Kidney (tissue), 14 donors: ENCODE data around the gene ST3GAL5. TPM values are rescaled to one million over a fixed set of nuclear protein-coding genes. Genes with fewer than 3 reads are reported as not detected.

ENCODE experiments used
- DNase-seq, 5 donors: peaks; one replicate each; pipeline ENCODE4 v3.0.0-alpha.2; 2013 to 2020
- FAIRE-seq: peaks from 2 replicates; lab custom pipeline; 2012; peaks lifted over from hg19 to GRCh38; lab: Jason Lieb, UNC
- H3K27ac ChIP-seq, 2 donors: one replicate each; pipeline ENCODE4 v1.7.0; 2013; ENCODE audit warnings: low read depth in 2 of 2, low read length in 2 of 2, inconsistent platforms in 1 of 2
- H3K27me3 ChIP-seq: one replicate; pipeline ENCODE4 v1.7.1; 2013; ENCODE audit warnings: low read length, inconsistent platforms; ENCODE audit not compliant: control insufficient read depth, insufficient read depth
- H3K36me3 ChIP-seq, 3 donors: one replicate each; pipeline versions ENCODE4 v1.7.0 to v1.7.1; 2013; ENCODE audit warnings: low read length in 3 of 3, control low read depth in 1 of 3, inconsistent platforms in 1 of 3; ENCODE audit not compliant: insufficient read depth in 3 of 3, control insufficient read depth in 2 of 3
- H3K4me1 ChIP-seq, 3 donors: one replicate each; pipeline versions ENCODE4 v1.7.0 to v1.7.1; 2013; ENCODE audit warnings: low read length in 3 of 3, inconsistent platforms in 1 of 3, low read depth in 1 of 3; ENCODE audit not compliant: control insufficient read depth in 2 of 3, insufficient read depth in 2 of 3
- H3K4me3 ChIP-seq, 3 donors: one replicate each; pipeline versions ENCODE4 v1.7.0 to v1.8.1; 2013; ENCODE audit warnings: low read length in 3 of 3, control low read depth in 1 of 3, inconsistent platforms in 1 of 3
- H3K9ac ChIP-seq, 3 donors: one replicate each; pipeline versions ENCODE4 v1.7.0 to v1.7.1; 2013; ENCODE audit warnings: low read length in 3 of 3, control low read depth in 1 of 3, inconsistent platforms in 1 of 3
- H3K9me3 ChIP-seq, 3 donors: one replicate each; pipeline versions ENCODE4 v1.7.0 to v1.7.1; 2013; ENCODE audit warnings: low read length in 3 of 3, control low read depth in 1 of 3, inconsistent platforms in 1 of 3; ENCODE audit not compliant: control insufficient read depth in 2 of 3, insufficient read depth in 1 of 3
- CTCF ChIP-seq: IDR thresholded peaks from 3 replicates; pipeline ENCODE4 v1.5.1; 2012; ENCODE audit warnings: mild to moderate bottlenecking, moderate library complexity, borderline replicate concordance; ENCODE audit not compliant: insufficient read depth; ENCODE audit errors: extremely low read depth
- intact Hi-C: fragments of 100-400 bp; cut with DNase I; formaldehyde crosslinking; loops from one replicate; pipeline ENCODE4 v1.11.1; 2022
- polyA plus RNA-seq: library from polyadenylated mRNA; stranded (reverse); fragments of 350-450 nt; fragmentation: Illumina TruSeq; extraction: RNeasy Lipid Tissue Mini Kit (QIAGEN cat#74804); gene quantifications from one replicate; pipeline ENCODE4 v1.2.3, GENCODE V29; 2014; ENCODE audit warnings: low read depth, low replicate concordance; ENCODE audit not compliant: insufficient read depth
- total RNA-seq: library from RNA; stranded (reverse); fragmentation: NEBNext Ultra II Directional; extraction: Animal tissue kit (Norgen Biotek cat#: 25700); gene quantifications from one replicate; pipeline ENCODE4 v1.2.1, GENCODE V29; 2021
- donor health status: control.
- donor health status: control.
- donor health status: control.
- donor health status: control.
- donor health status: control.
- donor health status: DM: yes; HTN: yes; CAD: no.
- donor health status: Normal renal cell carcinoma (clear cell type).

Gene ST3GAL5
- total and polyA plus RNA-seq, 2 donors from 2014 or later: 7.0 to 14.6 TPM

- Histone ChIP-seq H3K27ac (no peak overlapping the region), H3K9me3 (no peaks in the 10 kb centered on the region), H3K36me3 (no peaks in the 10 kb centered on the region), H3K27me3 (no peaks in the 10 kb centered on the region), H3K9ac (no peak overlapping the region), H3K4me3 (no peak overlapping the region), H3K4me1 (peaks cover 0 to 6% (median 0%) of the 10 kb centered on the region in 3 donors)
- TF ChIP-seq CTCF: no peak
- FAIRE-seq (no peak), DNase-seq (no peak)
- intact Hi-C loops: no loop called here
These were observed 60.1 kb downstream of the ST3GAL5 start for GRCh38 chr2:85828725-85829124.

- intact Hi-C loops: no loop called here
- H3K36me3 ChIP-seq: no peaks in the 10 kb centered on the region
- H3K27me3 ChIP-seq: no peaks in the 10 kb centered on the region
- H3K27ac ChIP-seq: no peak overlapping the region
- TF ChIP-seq CTCF: no peak
- no peaks in the 10 kb centered on the region for H3K9me3 ChIP-seq
- H3K9ac ChIP-seq: peak overlapping the region in 1 of 3 donors; percentile 60
- no peak for DNase-seq
- H3K4me1 ChIP-seq: peaks cover 0 to 6% (median 0%) of the 10 kb centered on the region in 3 donors
- no peak for FAIRE-seq
- H3K4me3 ChIP-seq: peak overlapping the region in 2 of 3 donors; percentile 33 to 36
These were observed 60.8 kb downstream of the ST3GAL5 start for GRCh38 chr2:85827879-85828569.

- peak; percentile 92 for TF ChIP-seq CTCF
- FAIRE-seq (no peak), DNase-seq (peak; percentile 71 to 85 (median 75))
- Histone ChIP-seq H3K9me3 (no peaks in the 10 kb centered on the region), H3K27ac (no peak overlapping the region), H3K36me3 (no peaks in the 10 kb centered on the region), H3K9ac (peak overlapping the region in 1 of 3 donors; percentile 60), H3K4me3 (peak overlapping the region in 2 of 3 donors; percentile 33 to 36), H3K27me3 (no peaks in the 10 kb centered on the region), H3K4me1 (peaks cover 0 to 6% (median 0%) of the 10 kb centered on the region in 3 donors)
- intact Hi-C loops: no loop called here
These were observed 61.6 kb downstream of the ST3GAL5 start for GRCh38 chr2:85826990-85827878.
